Esophagus muscularis mucosa (tissue), 4 donors: ENCODE results near the gene NPAS3. TPM values are rescaled to one million over a fixed set of nuclear protein-coding genes. Genes with fewer than 3 reads are reported as not detected.

Experiments
- DNase-seq: peaks from one replicate; pipeline ENCODE4 v3.0.0-alpha.2; 2017; ENCODE audit errors: extremely low spot score
- H3K27ac ChIP-seq, 4 donors: fragments of 200-600 bp; sonication (generic); replicated peaks in 1 of 4; 1 replicate in 3 of 4; 2 replicates in 1 of 4; pipeline ENCODE4 v1.5.1; 2016 to 2019; ENCODE audit warnings: mild to moderate bottlenecking in 1 of 4
- H3K27me3 ChIP-seq, 4 donors: fragments of 200-600 bp; sonication (generic); one replicate each; pipeline versions ENCODE4 v1.5.1 to v1.6.0; 2016 to 2019
- H3K36me3 ChIP-seq, 4 donors: fragments of 200-600 bp; sonication (generic); one replicate each; pipeline ENCODE4 v1.5.1; 2016 to 2019
- H3K4me1 ChIP-seq, 4 donors: fragments of 200-600 bp; sonication (generic); one replicate each; pipeline ENCODE4 v1.5.1; 2016 to 2019
- H3K4me3 ChIP-seq, 4 donors: fragments of 200-600 bp; sonication (generic); 1 replicate in 2 of 4; 2 replicates in 2 of 4; pipeline ENCODE4 v1.5.1; 2016 to 2019; ENCODE audit warnings: mild to moderate bottlenecking in 4 of 4, moderate library complexity in 1 of 4
- H3K9me3 ChIP-seq, 4 donors: fragments of 200-600 bp; sonication (generic); 1 replicate in 3 of 4; 2 replicates in 1 of 4; pipeline ENCODE4 v1.5.1; 2016 to 2019
- CTCF ChIP-seq, 3 experiments: fragments of 200-600 bp in 2 of 3; fragments of 450-650 bp in 1 of 3; sonication (generic) in 2 of 3; IDR thresholded peaks; one replicate each; pipeline ENCODE4 v1.5.1; 2017 to 2019; ENCODE audit warnings: antibody characterized with exemption in 3 of 3, mild to moderate bottlenecking in 2 of 3, moderate library complexity in 1 of 3
- EP300 ChIP-seq: sonication (generic); formaldehyde crosslinking; IDR thresholded peaks from one replicate; pipeline ENCODE4 v1.6.1; 2017; ENCODE audit warnings: antibody characterized with exemption
- POLR2A ChIP-seq: fragments of 450-650 bp; IDR thresholded peaks from one replicate; pipeline ENCODE4 v1.6.1; 2017; ENCODE audit warnings: antibody characterized with exemption, moderate library complexity, mild to moderate bottlenecking, low read depth
- POLR2AphosphoS5 ChIP-seq, 2 donors: sonication (generic); formaldehyde crosslinking; IDR thresholded peaks; one replicate each; pipeline ENCODE4 v1.6.1; 2017; ENCODE audit warnings: antibody characterized with exemption in 2 of 2
- WGBS: methylation state at CpG from one replicate; pipeline ENCODE4 v1.1.5; 2018; 5-methylcytosine and 5-hydroxymethylcytosine counted together
- intact Hi-C: fragments of 100-400 bp; cut with DNase I; formaldehyde crosslinking; loops from one replicate; pipeline ENCODE4 v1.15.1; 2023
- total RNA-seq, 4 donors: library from RNA; depleted of rRNA; stranded (reverse); fragments of >200 nt; gene quantifications; one replicate each; pipeline versions ENCODE4 v1.1.0 to v1.2.1, GENCODE V29; 2016

Gene NPAS3
- total RNA-seq, 4 donors from 2014 or later = 3.3 to 7.3 (median 5.8) TPM

GRCh38 chr14:33837943-33838683 lies 899.4 kb downstream of the NPAS3 start:
- Histone ChIP-seq H3K9me3 (no peaks in the 10 kb centered on the region), H3K4me3 (no peak overlapping the region), H3K4me1 (peaks cover 3 to 11% (median 7%) of the 10 kb centered on the region in 4 donors), H3K27me3 (no peaks in the 10 kb centered on the region), H3K27ac (no peak overlapping the region), H3K36me3 (no peaks in the 10 kb centered on the region)
- intact Hi-C loops = loop anchor here (2.0 kb wide), 1 partner anchor 463 kb away; no protein-coding TSS in a partner anchor
- TF ChIP-seq CTCF (IDR thresholded peaks at IDR 0.05) = no peak
- TF ChIP-seq EP300 = no peak
- no peak for TF ChIP-seq POLR2AphosphoS5 (IDR thresholded peaks at IDR 0.05)
- TF ChIP-seq POLR2A = no peak
- 75% methylated on average over 4 of the region's 4 CpGs for WGBS
- peak; percentile 21 for DNase-seq

GRCh38 chr14:33839193-33840076 lies 900.8 kb downstream of the NPAS3 start:
- intact Hi-C loops = loop anchor here (1.0 to 2.0 kb wide), 2 partner anchors 259 to 461 kb away; no protein-coding TSS in a partner anchor
- DNase-seq = peak; percentile 91
- no peak overlapping the region for H3K4me3 ChIP-seq
- no peak overlapping the region for H3K27ac ChIP-seq
- no peaks in the 10 kb centered on the region for H3K9me3 ChIP-seq
- H3K4me1 ChIP-seq = peaks cover 3 to 11% (median 7%) of the 10 kb centered on the region in 4 donors
- H3K36me3 ChIP-seq = no peaks in the 10 kb centered on the region
- no peak for TF ChIP-seq POLR2AphosphoS5 (IDR thresholded peaks at IDR 0.05)
- TF ChIP-seq CTCF (IDR thresholded peaks at IDR 0.05) = peak; percentile 81 to 86 (median 84)
- H3K27me3 ChIP-seq = no peaks in the 10 kb centered on the region
- 50% methylated on average over 16 of the region's 16 CpGs for WGBS

GRCh38 chr14:33840797-33841196 lies 902.1 kb downstream of the NPAS3 start:
- WGBS = 90% methylated on average over 3 of the region's 3 CpGs
- no peaks in the 10 kb centered on the region for H3K36me3 ChIP-seq
- no peaks in the 10 kb centered on the region for H3K27me3 ChIP-seq
- H3K4me3 ChIP-seq = no peak overlapping the region
- H3K4me1 ChIP-seq = peaks cover 3 to 11% (median 7%) of the 10 kb centered on the region in 4 donors
- intact Hi-C loops = no loop called here
- DNase-seq = peak; percentile 84
- no peak overlapping the region for H3K27ac ChIP-seq
- H3K9me3 ChIP-seq = no peaks in the 10 kb centered on the region
- TF ChIP-seq EP300 = no peak
- no peak for TF ChIP-seq POLR2A
- TF ChIP-seq CTCF (IDR thresholded peaks at IDR 0.05) = no peak
- no peak for TF ChIP-seq POLR2AphosphoS5 (IDR thresholded peaks at IDR 0.05)

GRCh38 chr14:33842299-33842698 lies 903.6 kb downstream of the NPAS3 start:
- DNase-seq = peak; percentile 60
- peaks cover 3 to 11% (median 7%) of the 10 kb centered on the region in 4 donors for H3K4me1 ChIP-seq
- WGBS = 100% methylated on average over 1 of the region's 1 CpG
- no peak overlapping the region for H3K27ac ChIP-seq
- no peaks in the 10 kb centered on the region for H3K27me3 ChIP-seq
- H3K4me3 ChIP-seq = no peak overlapping the region
- no peaks in the 10 kb centered on the region for H3K36me3 ChIP-seq
- H3K9me3 ChIP-seq = no peaks in the 10 kb centered on the region
- intact Hi-C loops = no loop called here
- no peak for TF ChIP-seq POLR2AphosphoS5 (IDR thresholded peaks at IDR 0.05)
- no peak for TF ChIP-seq CTCF (IDR thresholded peaks at IDR 0.05)
- no peak for TF ChIP-seq EP300
- TF ChIP-seq POLR2A = no peak
